Parathyroid adenoma (tissue), 2 donors: ENCODE data around the gene PRUNE2.

Experiments
- H2AFZ ChIP-seq: fragments of 300-600 bp; sonication (generic); one replicate; pipeline ENCODE4 v1.7.0; 2017; ENCODE audit warnings: antibody characterized with exemption, mild to moderate bottlenecking
- H3K27ac ChIP-seq: fragments of 300-600 bp; sonication (generic); one replicate; pipeline ENCODE4 v1.7.0; 2017
- H3K27me3 ChIP-seq: fragments of 300-600 bp; sonication (generic); one replicate; pipeline ENCODE4 v1.7.0; 2017; ENCODE audit warnings: low read length; ENCODE audit not compliant: control insufficient read depth, insufficient read depth
- H3K36me3 ChIP-seq: fragments of 300-600 bp; sonication (generic); one replicate; pipeline ENCODE4 v1.7.0; 2017; ENCODE audit warnings: low read length; ENCODE audit not compliant: control insufficient read depth, insufficient read depth
- H3K4me1 ChIP-seq: fragments of 300-600 bp; sonication (generic); one replicate; pipeline ENCODE4 v1.7.0; 2017; ENCODE audit warnings: control low read depth
- H3K4me2 ChIP-seq: fragments of 300-600 bp; sonication (generic); one replicate; pipeline ENCODE4 v1.7.0; 2017; ENCODE audit warnings: low read length
- H3K4me3 ChIP-seq: fragments of 300-600 bp; sonication (generic); one replicate; pipeline ENCODE4 v1.7.0; 2017; ENCODE audit warnings: low read depth, low read length
- H3K79me2 ChIP-seq: fragments of 300-600 bp; sonication (generic); one replicate; pipeline ENCODE4 v1.7.0; 2017; ENCODE audit warnings: control low read depth
- H3K9ac ChIP-seq: fragments of 300-600 bp; sonication (generic); one replicate; pipeline ENCODE4 v1.7.0; 2017; ENCODE audit warnings: mild to moderate bottlenecking
- H3K9me3 ChIP-seq: fragments of 300-600 bp; sonication (generic); one replicate; pipeline ENCODE4 v1.7.0; 2017; ENCODE audit warnings: low read length; ENCODE audit not compliant: control insufficient read depth
- CTCF ChIP-seq: fragments of 300-600 bp; sonication (generic); IDR thresholded peaks from one replicate; pipeline ENCODE4 v1.7.0; 2017; ENCODE audit warnings: antibody characterized with exemption, mild to moderate bottlenecking
- donor health status: primary hyperparathyroidism.

Gene PRUNE2

GRCh38 chr9:76810377-76810957 lies 95.4 kb downstream of the PRUNE2 start:
- no peak overlapping the region for H3K4me2 ChIP-seq
- TF ChIP-seq CTCF, result peak; percentile 62
- no peak overlapping the region for H2AFZ ChIP-seq
- H3K9me3 ChIP-seq, result no peaks in the 10 kb centered on the region
- no peak overlapping the region for H3K4me3 ChIP-seq
- no peaks in the 10 kb centered on the region for H3K4me1 ChIP-seq
- no peak overlapping the region for H3K27ac ChIP-seq
- no peak overlapping the region for H3K9ac ChIP-seq
- H3K79me2 ChIP-seq, result no peaks in the 10 kb centered on the region
- no peaks in the 10 kb centered on the region for H3K36me3 ChIP-seq
- H3K27me3 ChIP-seq, result no peaks in the 10 kb centered on the region

- no peak overlapping the region for H3K27ac ChIP-seq
- H3K9ac ChIP-seq, result no peak overlapping the region
- no peak overlapping the region for H2AFZ ChIP-seq
- H3K4me3 ChIP-seq, result no peak overlapping the region
- no peaks in the 10 kb centered on the region for H3K36me3 ChIP-seq
- H3K79me2 ChIP-seq, result no peaks in the 10 kb centered on the region
- H3K9me3 ChIP-seq, result no peaks in the 10 kb centered on the region
- no peaks in the 10 kb centered on the region for H3K27me3 ChIP-seq
- no peaks in the 10 kb centered on the region for H3K4me1 ChIP-seq
- TF ChIP-seq CTCF, result no peak
- no peak overlapping the region for H3K4me2 ChIP-seq
These were observed 97.3 kb downstream of the PRUNE2 start for GRCh38 chr9:76808636-76809035.

GRCh38 chr9:76803762-76804161 lies 102.2 kb downstream of the PRUNE2 start:
- no peaks in the 10 kb centered on the region for H3K27me3 ChIP-seq
- no peak overlapping the region for H3K27ac ChIP-seq
- no peak overlapping the region for H3K4me2 ChIP-seq
- no peaks in the 10 kb centered on the region for H3K4me1 ChIP-seq
- no peaks in the 10 kb centered on the region for H3K79me2 ChIP-seq
- no peak overlapping the region for H3K4me3 ChIP-seq
- H3K36me3 ChIP-seq, result no peaks in the 10 kb centered on the region
- H3K9me3 ChIP-seq, result no peaks in the 10 kb centered on the region
- no peak overlapping the region for H3K9ac ChIP-seq
- no peak overlapping the region for H2AFZ ChIP-seq
- TF ChIP-seq CTCF, result no peak

GRCh38 chr9:76803083-76803482 lies 102.8 kb downstream of the PRUNE2 start:
- TF ChIP-seq CTCF, result no peak
- H3K27me3 ChIP-seq, result no peaks in the 10 kb centered on the region
- H3K4me2 ChIP-seq, result no peak overlapping the region
- no peak overlapping the region for H3K9ac ChIP-seq
- no peaks in the 10 kb centered on the region for H3K9me3 ChIP-seq
- no peak overlapping the region for H2AFZ ChIP-seq
- H3K36me3 ChIP-seq, result no peaks in the 10 kb centered on the region
- H3K27ac ChIP-seq, result no peak overlapping the region
- H3K79me2 ChIP-seq, result no peaks in the 10 kb centered on the region
- no peak overlapping the region for H3K4me3 ChIP-seq
- no peaks in the 10 kb centered on the region for H3K4me1 ChIP-seq

GRCh38 chr9:76800901-76801300 lies 105.0 kb downstream of the PRUNE2 start:
- Histone ChIP-seq H2AFZ (no peak overlapping the region), H3K9ac (no peak overlapping the region), H3K27ac (no peak overlapping the region), H3K4me2 (no peak overlapping the region), H3K4me3 (no peak overlapping the region), H3K36me3 (no peaks in the 10 kb centered on the region), H3K4me1 (no peaks in the 10 kb centered on the region), H3K9me3 (no peaks in the 10 kb centered on the region), H3K27me3 (no peaks in the 10 kb centered on the region), H3K79me2 (no peaks in the 10 kb centered on the region)
- no peak for TF ChIP-seq CTCF
